Thoracic aorta (tissue), 2 donors: ENCODE results near the gene LOXL3. TPM values are rescaled to one million over a fixed set of nuclear protein-coding genes. Genes with fewer than 3 reads are reported as not detected.

Source experiments
- ATAC-seq: fragments of 150-250 bp; one replicate; pipeline ENCODE4 v1.8.0; 2017; ENCODE audit warnings: low read depth; ENCODE audit not compliant: insufficient number of reproducible peaks, low FRiP score
- DNase-seq: peaks from one replicate; pipeline ENCODE4 v3.0.0-alpha.2; 2020; ENCODE audit warnings: low spot score
- H3K27ac ChIP-seq, 2 donors: fragments of 200-600 bp; sonication (generic); 1 replicate in 1 of 2; 2 replicates in 1 of 2; pipeline ENCODE4 v1.5.1; 2016; ENCODE audit warnings: mild to moderate bottlenecking in 2 of 2, moderate library complexity in 2 of 2
- H3K27me3 ChIP-seq: fragments of 200-600 bp; sonication (generic); replicated peaks from 2 replicates; pipeline ENCODE4 v1.6.0; 2016; ENCODE audit warnings: mild to moderate bottlenecking; ENCODE audit not compliant: insufficient read depth
- H3K36me3 ChIP-seq: fragments of 200-600 bp; sonication (generic); one replicate; pipeline ENCODE4 v1.5.1; 2016
- H3K4me1 ChIP-seq, 2 donors: fragments of 200-600 bp; sonication (generic); 1 replicate in 1 of 2; 2 replicates in 1 of 2; pipeline versions ENCODE4 v1.5.1 to v1.6.0; 2016; ENCODE audit warnings: low read depth in 2 of 2, mild to moderate bottlenecking in 1 of 2; ENCODE audit not compliant: control insufficient read depth in 1 of 2
- H3K4me3 ChIP-seq: fragments of 200-600 bp; sonication (generic); 2 replicates; pipeline ENCODE4 v1.5.1; 2016; ENCODE audit warnings: mild to moderate bottlenecking
- H3K9me3 ChIP-seq: fragments of 200-600 bp; sonication (generic); 2 replicates; pipeline ENCODE4 v1.5.1; 2016
- CTCF ChIP-seq: fragments of 200-600 bp; sonication (generic); IDR thresholded peaks from one replicate; pipeline ENCODE4 v1.5.1; 2019; ENCODE audit warnings: antibody characterized with exemption
- total RNA-seq, 2 donors: library from RNA; depleted of rRNA; stranded (reverse); fragments of >200 nt; gene quantifications; one replicate each; pipeline versions ENCODE4 v1.1.0 to v1.2.3, GENCODE V29; 2016

The LOXL3 gene
- total RNA-seq, 2 donors from 2014 or later = 16.6 to 24.9 TPM

- DNase-seq = no peak
- H3K9me3 ChIP-seq = no peaks in the 10 kb centered on the region
These were observed 23.2 kb downstream of the LOXL3 start for GRCh38 chr2:74530239-74531187.

GRCh38 chr2:74529357-74530238 lies 24.1 kb downstream of the LOXL3 start, which contains the start of the genes AUP1 and HTRA2:
Gene AUP1 (minus strand): TSS chr2:74529706. CDS start chr2:74529629, 77 bp downstream.
Gene HTRA2 (plus strand): TSS chr2:74529933. CDS start chr2:74530007, 74 bp downstream.
- ATAC-seq = peak; percentile 87
- Histone ChIP-seq H3K27ac (peak within 1 kb of the TSS; percentile 81), H3K4me1 (peaks cover 14 to 27% of the 10 kb centered on the region in 2 donors), H3K36me3 (peaks cover 34% of the 10 kb centered on the region), H3K9me3 (no peaks in the 10 kb centered on the region), H3K4me3 (peak within 1 kb of the TSS; percentile 100), H3K27me3 (no peaks in the 10 kb centered on the region)
- peak; percentile 94 for DNase-seq
- TF ChIP-seq CTCF = no peak

More at GRCh38 chr2:74530239-74531187, 23.2 kb downstream of the LOXL3 start:
- Histone ChIP-seq H3K4me3 (peak overlapping the region; percentile 100), H3K27me3 (no peaks in the 10 kb centered on the region), H3K36me3 (peaks cover 34% of the 10 kb centered on the region), H3K27ac (peak overlapping the region; percentile 65 to 81), H3K4me1 (peaks cover 14 to 27% of the 10 kb centered on the region in 2 donors)
- no peak for TF ChIP-seq CTCF
- no peak for ATAC-seq

GRCh38 chr2:74528600-74529356 lies 25.0 kb downstream of the LOXL3 start:
- peak overlapping the region; percentile 100 for H3K4me3 ChIP-seq
- ATAC-seq (no peak), DNase-seq (no peak)
- H3K27ac ChIP-seq = peak overlapping the region; percentile 81
- TF ChIP-seq CTCF = no peak
- peaks cover 14 to 27% of the 10 kb centered on the region in 2 donors for H3K4me1 ChIP-seq
- H3K36me3 ChIP-seq = peaks cover 31% of the 10 kb centered on the region
- no peaks in the 10 kb centered on the region for H3K27me3 ChIP-seq
- H3K9me3 ChIP-seq = no peaks in the 10 kb centered on the region

GRCh38 chr2:74527741-74528140 lies 26.0 kb downstream of the LOXL3 start:
- Histone ChIP-seq H3K36me3 (peaks cover 21% of the 10 kb centered on the region), H3K9me3 (no peaks in the 10 kb centered on the region), H3K4me3 (no peak overlapping the region), H3K27ac (no peak overlapping the region), H3K27me3 (no peaks in the 10 kb centered on the region), H3K4me1 (peaks cover 14 to 27% of the 10 kb centered on the region in 2 donors)
- no peak for DNase-seq
- ATAC-seq = no peak
- no peak for TF ChIP-seq CTCF
